ENCODE data around the gene COX10. TPM values are rescaled to one million over a fixed set of nuclear protein-coding genes. Genes with fewer than 3 reads are reported as not detected.
"Not testable (repeated sequence)": the region's sequence is repeated elsewhere in the genome, so short reads cannot be mapped to it uniquely, and the experiment has no call there.

COX10 gene
- total RNA-seq, 5 donors from 2014 or later (not counting 1 experiment from before 2014, with no cell fraction given), result 14.8 to 18.0 (median 16.3) TPM

GRCh38 chr17:14236032-14236431 lies 166.7 kb downstream of the COX10 start:
- H3K9me3 ChIP-seq; H3K4me1 Mint-ChIP-seq; H3K4me3 ChIP-seq (ENCODE audit: control insufficient read depth in 1 of 2, extremely low read depth in 1 of 2, low read length in 1 of 2); H3K27me3 ChIP-seq (replicated peaks in 1 of 2; ENCODE audit: control insufficient read depth in 2 of 2, extremely low read depth in 1 of 2, insufficient read depth in 2 of 2, low read length in 1 of 2); CTCF ChIA-PET; ATAC-seq (replicated peaks in 1 of 4); H3K27me3 Mint-ChIP-seq; H3K36me3 Mint-ChIP-seq; H3K36me3 ChIP-seq (ENCODE audit: control insufficient read depth in 2 of 2, extremely low read depth in 1 of 2, insufficient read depth in 1 of 2, low read length in 1 of 2); DNase-seq; POLR2A ChIA-PET; H3K9me3 Mint-ChIP-seq; H3K27ac Mint-ChIP-seq; H3K27ac ChIP-seq (ENCODE audit: low read length); H3K4me3 Mint-ChIP-seq; H3K4me1 ChIP-seq (ENCODE audit: control insufficient read depth in 1 of 2, extremely low read depth in 1 of 2, insufficient read depth in 2 of 2, low read length in 2 of 2): not testable (repeated sequence)
- no CpG with 5 or more reads among the region's 9 CpGs for WGBS (ENCODE audit: insufficient coverage)

GRCh38 chr17:14236762-14237161 lies 167.5 kb downstream of the COX10 start, which contains the start of gene CDRT15:
CDRT15 (minus strand) TSS chr17:14236862; CDS start chr17:14236833, 29 bp downstream.
- H3K36me3 ChIP-seq (ENCODE audit: control insufficient read depth in 2 of 2, extremely low read depth in 1 of 2, insufficient read depth in 1 of 2, low read length in 1 of 2); H3K4me3 ChIP-seq (ENCODE audit: control insufficient read depth in 1 of 2, extremely low read depth in 1 of 2, low read length in 1 of 2); H3K4me1 Mint-ChIP-seq; H3K4me3 Mint-ChIP-seq; DNase-seq; H3K4me1 ChIP-seq (ENCODE audit: control insufficient read depth in 1 of 2, extremely low read depth in 1 of 2, insufficient read depth in 2 of 2, low read length in 2 of 2); H3K27ac Mint-ChIP-seq; H3K27ac ChIP-seq (ENCODE audit: low read length); H3K9me3 Mint-ChIP-seq; ATAC-seq (replicated peaks in 1 of 4); H3K27me3 ChIP-seq (replicated peaks in 1 of 2; ENCODE audit: control insufficient read depth in 2 of 2, extremely low read depth in 1 of 2, insufficient read depth in 2 of 2, low read length in 1 of 2); H3K27me3 Mint-ChIP-seq; CTCF ChIA-PET; H3K9me3 ChIP-seq; POLR2A ChIA-PET; H3K36me3 Mint-ChIP-seq: not testable (repeated sequence)
- WGBS (ENCODE audit: insufficient coverage), result 94% methylated on average over 8 of the region's 11 CpGs

DNA sequence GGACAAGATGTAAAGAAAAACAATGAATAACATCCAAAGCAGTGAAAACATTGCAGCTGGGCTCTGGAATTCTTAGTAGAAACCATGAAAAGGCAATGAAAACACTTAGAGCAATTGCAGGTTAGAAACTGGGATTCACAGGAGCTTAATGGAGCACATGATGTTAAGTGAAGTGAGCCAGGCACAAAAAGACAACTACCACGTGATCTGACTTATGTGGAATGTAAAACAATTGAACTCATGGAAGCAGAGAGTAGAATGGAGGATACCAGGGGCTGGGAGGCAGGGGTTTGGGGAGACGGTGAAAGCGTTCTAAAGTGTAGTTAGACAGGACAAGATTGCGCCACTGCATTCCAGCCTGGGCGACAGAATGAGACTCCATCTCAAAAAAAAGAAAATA lies 170.0 kb downstream of the COX10 start:
- ATAC-seq (replicated peaks in 1 of 4); H3K27me3 ChIP-seq (replicated peaks in 1 of 2; ENCODE audit: control insufficient read depth in 2 of 2, extremely low read depth in 1 of 2, insufficient read depth in 2 of 2, low read length in 1 of 2); H3K27ac ChIP-seq (ENCODE audit: low read length); H3K27ac Mint-ChIP-seq; POLR2A ChIA-PET; H3K4me3 ChIP-seq (ENCODE audit: control insufficient read depth in 1 of 2, extremely low read depth in 1 of 2, low read length in 1 of 2); H3K9me3 Mint-ChIP-seq; H3K36me3 ChIP-seq (ENCODE audit: control insufficient read depth in 2 of 2, extremely low read depth in 1 of 2, insufficient read depth in 1 of 2, low read length in 1 of 2); DNase-seq; H3K9me3 ChIP-seq; CTCF ChIA-PET; H3K36me3 Mint-ChIP-seq; H3K4me3 Mint-ChIP-seq; H3K4me1 ChIP-seq (ENCODE audit: control insufficient read depth in 1 of 2, extremely low read depth in 1 of 2, insufficient read depth in 2 of 2, low read length in 2 of 2); H3K4me1 Mint-ChIP-seq; H3K27me3 Mint-ChIP-seq: not testable (repeated sequence)
- no CpG with 5 or more reads among the region's 5 CpGs for WGBS (ENCODE audit: insufficient coverage)

GRCh38 chr17:14245002-14245401 lies 175.7 kb downstream of the COX10 start:
- ChIA-PET CTCF (interaction anchor here in 1 of 2 donors (1.0 kb wide), 1 partner anchor 56 kb away, joined by 3 read pairs; no protein-coding TSS in a partner anchor), POLR2A (no interaction called here)
- Histone ChIP-seq H3K36me3 (ENCODE audit: control insufficient read depth in 2 of 2, extremely low read depth in 1 of 2, insufficient read depth in 1 of 2, low read length in 1 of 2) (no peaks in the 10 kb centered on the region), H3K4me1 (ENCODE audit: control insufficient read depth in 1 of 2, extremely low read depth in 1 of 2, insufficient read depth in 2 of 2, low read length in 2 of 2) (no peaks in the 10 kb centered on the region), H3K9me3 (no peaks in the 10 kb centered on the region), H3K27me3 (replicated peaks in 1 of 2; ENCODE audit: control insufficient read depth in 2 of 2, extremely low read depth in 1 of 2, insufficient read depth in 2 of 2, low read length in 1 of 2) (no peaks in the 10 kb centered on the region), H3K27ac (ENCODE audit: low read length) (no peak overlapping the region), H3K4me3 (ENCODE audit: control insufficient read depth in 1 of 2, extremely low read depth in 1 of 2, low read length in 1 of 2) (no peak overlapping the region)
- no peak for ATAC-seq (replicated peaks in 1 of 4)
- Mint-ChIP-seq H3K4me3 (no peak overlapping the region), H3K4me1 (no peaks in the 10 kb centered on the region), H3K36me3 (no peaks in the 10 kb centered on the region), H3K9me3 (no peaks in the 10 kb centered on the region), H3K27ac (no peak overlapping the region), H3K27me3 (no peaks in the 10 kb centered on the region)
- DNase-seq, result no peak
- 100% methylated on average over 1 of the region's 1 CpG for WGBS (ENCODE audit: insufficient coverage)

- Histone ChIP-seq H3K27me3 (replicated peaks in 1 of 2; ENCODE audit: control insufficient read depth in 2 of 2, extremely low read depth in 1 of 2, insufficient read depth in 2 of 2, low read length in 1 of 2) (no peaks in the 10 kb centered on the region), H3K4me1 (ENCODE audit: control insufficient read depth in 1 of 2, extremely low read depth in 1 of 2, insufficient read depth in 2 of 2, low read length in 2 of 2) (no peaks in the 10 kb centered on the region), H3K4me3 (ENCODE audit: control insufficient read depth in 1 of 2, extremely low read depth in 1 of 2, low read length in 1 of 2) (no peak overlapping the region), H3K9me3 (no peaks in the 10 kb centered on the region), H3K36me3 (ENCODE audit: control insufficient read depth in 2 of 2, extremely low read depth in 1 of 2, insufficient read depth in 1 of 2, low read length in 1 of 2) (no peaks in the 10 kb centered on the region), H3K27ac (ENCODE audit: low read length) (no peak overlapping the region)
- no peak overlapping the region for H3K4me3 Mint-ChIP-seq
- H3K36me3 Mint-ChIP-seq, result no peaks in the 10 kb centered on the region
- H3K9me3 Mint-ChIP-seq, result no peaks in the 10 kb centered on the region
- no CpG with 5 or more reads among the region's 3 CpGs for WGBS (ENCODE audit: insufficient coverage)
- ATAC-seq (replicated peaks in 1 of 4), result no peak
- CTCF ChIA-PET, result interaction anchor here (0.6 to 1.0 kb wide), 2 partner anchors 56 to 165 kb away, joined by 3 to 8 read pairs; no protein-coding TSS in a partner anchor
- no peaks in the 10 kb centered on the region for H3K27me3 Mint-ChIP-seq
- H3K4me1 Mint-ChIP-seq, result no peaks in the 10 kb centered on the region
- POLR2A ChIA-PET, result no interaction called here
- no peak overlapping the region for H3K27ac Mint-ChIP-seq
- DNase-seq, result no peak
Measured at GRCh38 chr17:14245629-14246028, 176.3 kb downstream of the COX10 start.

Other genes starting within 250 kb of the COX10 start
- not detected for gene CDRT15, start 167.4 kb downstream of the COX10 start, total RNA-seq
- gene HS3ST3B1, start 231.6 kb downstream of the COX10 start, total RNA-seq, result 10 to 100 TPM; 12.9 to 35.1 (median 25.1) TPM

Data from T-cell (primary cell).